Activated CD4-positive, alpha-beta T cell treated with anti-CD3 and anti-CD28 coated beads for 4 hours (primary cell): ENCODE results near the gene RUFY2.
A peak's percentile ranks its signal among the peaks of the same experiment; 100 is the strongest.

ENCODE experiments used
- DNase-seq, 2 donors: peaks; one replicate each; pipeline ENCODE4 v3.0.0-alpha.2; 2020

Gene RUFY2

DNA sequence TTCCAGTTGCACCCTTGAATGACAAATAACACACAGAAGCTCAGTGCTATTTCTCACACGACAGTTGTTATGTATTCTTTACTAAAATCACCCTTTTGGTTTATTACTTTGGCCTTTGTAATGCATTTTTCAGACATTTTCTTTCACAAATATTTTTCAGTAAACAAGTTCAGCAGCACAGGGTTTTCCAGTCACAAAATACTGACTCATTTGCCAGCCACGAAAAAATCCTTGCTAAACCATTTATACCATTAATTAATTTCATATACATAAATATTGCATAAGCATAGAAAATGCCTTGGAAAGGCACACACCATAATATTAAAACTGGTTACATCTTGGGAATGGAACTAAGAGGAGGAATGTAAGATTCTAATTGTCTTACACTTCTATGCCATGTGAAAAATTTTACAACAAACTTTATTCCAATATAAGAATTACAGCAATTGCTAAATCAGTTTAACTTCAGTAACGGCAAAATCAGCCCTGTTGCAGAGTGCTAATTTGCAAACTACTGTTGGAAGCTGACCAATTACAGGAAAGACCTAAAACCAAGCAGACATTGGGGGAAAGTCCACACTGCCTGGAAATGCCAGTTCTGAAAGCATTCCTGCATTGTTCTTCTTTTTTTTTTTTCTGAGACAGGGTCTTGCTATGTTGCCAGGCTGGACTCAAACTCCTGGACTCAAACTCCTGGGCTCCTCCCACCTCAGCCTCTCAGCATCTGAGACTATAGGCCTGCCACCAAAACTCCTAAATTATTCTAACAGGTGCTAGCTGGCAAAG, 42.8 kb downstream of the RUFY2 start:
- no peak for DNase-seq

DNA sequence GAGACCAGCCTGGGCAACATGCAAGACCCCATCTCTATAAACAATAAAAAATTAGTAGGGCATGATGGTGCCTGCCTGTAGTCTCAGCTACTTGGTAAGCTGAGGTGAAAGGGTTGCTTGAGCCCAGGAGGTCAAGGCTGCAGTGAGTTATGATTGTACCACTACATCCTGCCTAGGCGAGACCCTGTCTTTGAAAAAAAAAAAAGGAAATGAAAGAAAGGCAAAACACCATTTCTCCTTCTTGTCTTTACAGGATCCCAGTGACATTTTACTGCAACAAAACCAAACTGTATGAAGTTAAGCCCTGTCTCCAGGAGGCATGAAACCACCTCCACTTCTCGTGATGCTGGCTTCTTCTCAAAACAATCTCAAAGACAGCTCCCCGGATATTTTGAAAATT, 44.5 kb downstream of the RUFY2 start:
- DNase-seq: no peak

DNA sequence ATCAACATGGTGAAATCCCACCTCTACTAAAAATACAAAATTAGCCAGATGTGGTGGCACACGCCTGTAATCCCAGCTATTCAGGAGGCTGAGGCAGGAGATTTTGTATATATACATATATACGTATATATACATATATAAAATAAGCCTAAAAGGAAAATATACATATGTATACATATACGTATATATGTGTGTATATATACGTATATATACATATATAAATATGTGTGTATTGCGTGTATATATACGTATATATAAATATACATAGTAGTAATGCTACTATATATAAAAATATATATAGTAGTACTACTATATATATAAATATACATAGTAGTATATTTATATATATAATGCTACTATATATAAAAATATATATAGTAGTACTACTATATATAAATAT, 47.9 kb downstream of the RUFY2 start:
- DNase-seq: no peak

DNA sequence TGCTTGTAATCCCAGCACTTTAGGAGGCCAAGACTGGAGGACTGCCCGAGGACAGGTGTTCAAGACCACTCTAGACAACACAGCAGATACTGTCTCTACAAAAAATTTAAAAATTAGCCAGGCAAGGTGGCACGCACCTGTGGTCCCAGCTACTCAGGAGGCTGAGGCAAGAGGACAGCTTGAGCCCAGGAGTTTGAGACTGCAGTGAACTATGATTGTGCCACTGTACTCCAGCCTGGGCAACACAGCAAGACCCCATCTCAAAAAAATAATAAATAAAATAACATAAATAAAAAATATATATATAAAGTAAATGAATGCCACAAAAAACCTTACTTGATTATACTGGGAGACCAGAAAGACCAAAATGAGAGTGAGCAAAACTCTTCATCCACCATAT, 53.5 kb downstream of the RUFY2 start:
- DNase-seq: no peak

DNA sequence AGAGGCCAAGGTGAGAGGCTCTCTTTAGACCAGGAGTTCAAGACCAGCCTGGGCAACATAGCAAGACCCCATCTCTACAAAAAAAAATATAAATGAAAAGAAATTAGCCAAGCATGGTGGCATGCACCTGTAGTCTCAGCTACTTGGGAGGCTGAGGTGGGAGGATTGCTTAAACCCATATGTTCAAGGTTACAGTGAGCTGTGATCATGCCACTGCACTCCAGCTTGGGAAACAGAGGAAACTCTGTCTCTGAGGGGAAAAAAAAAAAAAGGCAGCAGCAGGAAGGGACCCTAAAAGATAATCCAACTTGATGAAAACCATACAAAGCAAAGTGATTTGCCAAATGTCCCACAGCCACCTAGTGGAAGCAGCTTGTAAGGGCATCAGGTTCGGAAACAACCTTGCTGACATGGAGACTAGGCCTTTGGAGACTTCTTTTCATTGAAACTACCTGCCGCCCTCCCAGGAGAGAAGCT, 58.8 kb downstream of the RUFY2 start:
- DNase-seq: peak; percentile 42 to 47

DNA sequence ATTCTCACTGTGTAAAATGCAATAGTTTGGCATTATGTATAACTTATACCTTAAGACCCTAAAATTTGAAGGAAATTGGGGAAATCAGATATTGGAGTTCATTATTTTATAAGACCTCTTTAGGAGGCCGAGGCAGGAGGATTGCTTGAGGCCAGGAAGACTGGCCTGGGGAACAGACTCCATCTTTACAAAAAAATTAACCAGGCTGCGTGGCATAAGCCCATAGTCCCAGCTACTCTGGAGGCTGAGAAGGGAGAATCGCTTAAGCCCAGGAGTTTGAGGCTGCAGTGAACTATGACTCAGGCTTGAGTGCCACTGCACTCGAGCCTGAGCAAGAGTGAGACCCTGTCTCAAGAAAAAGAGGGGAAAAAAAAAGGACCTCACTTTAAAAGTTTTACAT, 60.3 kb downstream of the RUFY2 start:
- DNase-seq: no peak

DNA sequence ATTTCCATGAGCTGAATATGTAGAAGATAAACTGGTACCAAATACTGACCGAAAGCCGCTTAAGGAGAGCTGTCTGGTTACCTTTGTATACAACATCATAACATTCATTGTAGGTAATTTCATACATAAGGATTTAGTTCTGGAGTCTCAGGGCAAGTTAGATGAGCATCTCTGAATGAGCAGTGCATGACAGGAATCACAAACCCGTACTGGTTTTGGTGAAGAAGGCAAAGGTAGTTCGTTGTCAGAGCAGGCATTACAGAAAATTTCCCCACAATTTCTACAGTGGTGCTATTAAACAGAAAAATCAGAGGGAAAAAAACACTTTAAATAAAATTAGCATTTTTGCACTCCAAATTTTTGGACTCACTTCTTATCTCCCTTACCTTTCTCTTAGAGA, 61.5 kb downstream of the RUFY2 start:
- no peak for DNase-seq

DNA sequence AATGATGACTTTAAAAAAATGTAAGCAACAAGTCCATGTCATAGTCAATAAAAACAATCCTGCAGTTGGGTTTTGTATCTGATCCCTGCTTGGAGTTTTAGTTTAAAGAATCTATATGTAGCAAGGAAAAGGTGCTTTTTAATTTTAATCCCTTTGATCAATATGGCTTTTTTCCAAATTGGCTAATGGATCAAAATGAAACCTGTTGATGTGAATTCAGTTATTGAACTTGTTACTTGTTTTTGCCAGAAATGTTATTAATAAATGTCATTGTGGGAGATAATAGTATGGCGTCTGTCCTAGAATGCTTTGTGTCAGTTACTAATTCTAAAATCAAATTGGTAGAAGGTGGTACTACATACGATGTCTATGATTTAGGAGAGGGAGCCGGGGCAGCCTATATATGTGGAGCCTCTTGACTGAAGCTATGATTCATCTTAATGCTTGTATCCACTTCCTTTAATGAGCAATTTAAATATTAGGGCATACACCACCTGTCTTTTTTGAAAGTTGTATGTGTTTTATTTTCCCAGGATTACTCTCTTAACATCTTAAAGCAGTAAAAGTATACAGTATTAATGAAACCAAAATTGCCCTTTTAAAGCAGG, 64.1 kb downstream of the RUFY2 start:
- no peak for DNase-seq

DNA sequence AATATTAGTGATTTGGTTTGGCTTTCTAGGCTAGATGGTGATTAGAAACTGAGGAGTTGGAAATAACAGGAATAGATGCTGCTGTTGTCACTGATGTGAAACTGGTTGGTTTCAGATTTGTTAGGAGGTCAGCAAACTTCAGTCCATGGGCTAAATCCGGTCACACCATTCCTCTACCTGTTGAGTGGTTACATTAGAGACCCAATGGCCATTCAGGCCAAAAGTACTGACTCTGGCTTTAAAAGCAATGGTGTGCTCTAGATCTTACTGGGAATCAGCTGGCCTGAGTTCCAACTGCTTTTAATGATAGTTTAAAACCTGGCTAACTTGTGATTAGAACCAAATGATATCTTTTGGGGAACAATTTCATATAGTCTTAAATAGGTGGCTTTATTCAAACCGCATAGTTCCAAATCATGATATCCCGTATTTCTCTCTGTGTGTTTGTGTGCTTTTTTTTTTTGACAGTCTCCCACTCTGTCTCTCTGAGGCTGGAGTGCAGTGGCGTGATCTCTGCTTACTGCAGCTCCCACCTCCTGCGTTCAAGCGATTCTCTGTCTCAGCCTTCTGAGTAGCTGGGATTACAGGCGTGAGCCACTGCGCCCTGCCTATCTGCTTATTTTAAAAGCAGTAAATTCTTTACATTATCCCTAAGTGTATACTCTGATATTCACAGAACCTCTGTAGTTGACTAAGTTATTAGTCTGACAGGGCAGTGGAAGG, 66.6 kb downstream of the RUFY2 start:
- no peak for DNase-seq

DNA sequence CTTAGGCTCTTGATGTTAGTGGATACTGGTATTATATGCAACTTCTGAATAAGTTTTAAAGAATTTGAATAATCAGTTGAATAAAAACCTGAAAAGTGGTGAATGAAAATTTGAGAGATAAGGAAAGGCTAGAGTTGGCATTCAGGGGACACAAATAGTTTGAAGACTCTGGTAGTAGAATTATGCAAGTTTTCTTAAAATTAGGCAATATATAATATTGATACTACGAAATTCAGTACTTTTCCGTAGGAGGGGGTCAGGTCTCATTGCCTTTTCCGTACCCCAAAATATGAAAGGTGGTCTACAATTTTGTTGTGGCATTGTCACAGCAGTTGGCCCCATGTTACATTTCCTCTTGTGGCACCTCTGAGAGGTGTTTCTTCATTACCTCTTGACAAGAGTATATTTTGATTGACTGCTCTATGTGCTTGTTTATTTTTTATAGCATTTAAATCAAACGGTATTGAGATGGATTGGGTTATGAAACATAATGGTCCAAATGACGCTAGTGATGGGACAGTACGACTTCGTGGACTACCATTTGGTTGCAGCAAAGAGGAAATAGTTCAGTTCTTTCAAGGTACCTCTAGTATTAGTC, 70.2 kb downstream of the RUFY2 start:
- no peak for DNase-seq

DNA sequence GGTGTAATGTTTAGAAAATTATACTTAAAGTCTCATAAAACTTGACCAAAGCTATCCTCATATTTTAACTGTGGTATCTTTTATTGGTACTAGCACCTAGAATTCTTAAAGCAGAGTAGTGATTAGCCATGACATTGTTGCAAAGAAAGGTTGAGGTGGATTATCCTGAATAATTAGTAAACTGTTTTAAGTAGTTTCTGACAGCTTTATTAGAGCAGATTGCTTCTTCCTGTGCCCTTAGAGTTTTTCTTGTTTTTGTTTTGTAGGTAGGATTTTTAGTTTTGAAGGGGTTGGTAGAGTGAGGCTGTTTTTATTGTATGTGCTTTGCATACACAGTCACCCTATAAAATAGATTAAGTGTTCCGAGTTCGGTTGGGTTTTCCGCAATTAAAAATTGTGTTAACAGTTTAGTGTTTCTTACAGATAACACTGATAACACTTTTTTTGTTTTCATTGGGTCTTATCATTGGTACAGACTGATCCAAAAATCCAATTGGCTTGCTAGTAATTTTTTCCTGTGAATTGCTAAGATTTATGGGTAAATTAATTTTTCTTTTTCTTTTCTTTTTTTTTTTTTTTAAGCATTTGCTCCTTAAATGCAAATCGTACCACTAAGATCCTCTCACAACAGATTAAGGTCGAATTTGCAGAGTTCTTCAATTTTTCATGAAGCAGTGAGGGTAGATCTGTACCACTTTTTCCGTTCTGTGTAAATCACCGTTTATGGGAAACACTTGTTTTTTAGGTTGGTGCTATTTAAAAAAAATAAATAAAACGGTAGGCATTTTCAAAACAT, 72.2 kb downstream of the RUFY2 start:
- no peak for DNase-seq

DNA sequence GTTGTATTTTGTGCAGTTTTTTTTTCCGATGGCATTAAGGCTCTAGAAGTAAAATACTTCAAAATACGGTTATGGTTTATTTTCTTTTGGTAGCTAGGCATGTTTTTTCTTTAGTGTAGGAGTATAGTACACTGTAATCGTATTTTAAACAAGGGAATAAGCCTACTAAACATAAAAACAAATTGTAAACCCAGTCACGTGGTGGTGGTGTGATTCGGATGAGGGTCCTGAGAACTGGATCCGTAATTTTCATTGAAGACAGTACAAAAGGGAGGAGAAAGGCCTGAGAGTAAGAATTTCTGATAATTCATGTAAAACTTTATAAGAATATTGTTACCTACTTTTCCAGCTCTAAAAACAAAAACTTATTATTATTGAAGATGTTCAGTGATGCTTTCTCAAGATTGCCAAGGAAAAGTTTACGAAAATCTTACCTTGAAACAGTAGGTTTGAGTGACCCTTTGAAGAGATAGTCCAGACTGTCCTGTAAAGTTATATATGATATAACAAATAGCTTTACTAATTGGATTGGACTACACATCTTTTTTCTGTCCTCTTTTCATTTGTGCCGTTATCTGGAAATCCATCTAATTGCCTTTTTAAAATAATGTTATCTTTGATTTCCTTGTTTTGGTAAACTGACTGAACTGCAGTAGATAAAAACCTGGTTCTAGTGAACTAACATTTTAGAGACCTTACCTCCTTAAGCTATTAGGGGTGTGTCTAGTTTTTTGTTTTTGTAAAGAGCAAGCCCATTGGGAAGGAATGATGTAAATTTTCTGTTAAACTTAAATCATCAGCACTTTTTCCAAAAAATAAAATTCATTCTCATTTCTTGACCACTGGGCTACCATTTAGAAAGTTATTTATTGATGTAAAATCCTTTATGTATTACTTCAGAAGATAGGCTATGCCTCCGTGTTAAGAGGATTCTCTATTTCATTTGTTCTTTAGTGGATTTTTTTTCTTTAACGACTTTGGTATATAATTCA, 73.3 kb downstream of the RUFY2 start:
- DNase-seq: no peak

DNA sequence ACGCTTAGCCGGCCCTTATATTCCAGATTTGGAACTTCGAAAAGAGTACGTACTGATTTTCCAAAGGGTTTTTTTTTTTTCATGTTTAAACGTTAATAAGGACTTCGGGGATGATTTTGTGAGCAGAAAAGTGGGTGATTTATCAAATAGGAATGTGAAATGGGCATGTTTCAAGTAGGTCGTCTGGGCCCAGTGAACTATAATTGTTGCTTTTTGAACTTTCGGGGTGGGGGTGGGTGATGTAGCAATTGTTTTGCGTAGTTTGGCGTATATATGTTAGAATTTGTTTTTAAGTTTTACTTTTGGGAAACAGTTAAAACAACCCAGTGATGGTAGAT, 74.0 kb downstream of the RUFY2 start:
- no peak for DNase-seq

DNA sequence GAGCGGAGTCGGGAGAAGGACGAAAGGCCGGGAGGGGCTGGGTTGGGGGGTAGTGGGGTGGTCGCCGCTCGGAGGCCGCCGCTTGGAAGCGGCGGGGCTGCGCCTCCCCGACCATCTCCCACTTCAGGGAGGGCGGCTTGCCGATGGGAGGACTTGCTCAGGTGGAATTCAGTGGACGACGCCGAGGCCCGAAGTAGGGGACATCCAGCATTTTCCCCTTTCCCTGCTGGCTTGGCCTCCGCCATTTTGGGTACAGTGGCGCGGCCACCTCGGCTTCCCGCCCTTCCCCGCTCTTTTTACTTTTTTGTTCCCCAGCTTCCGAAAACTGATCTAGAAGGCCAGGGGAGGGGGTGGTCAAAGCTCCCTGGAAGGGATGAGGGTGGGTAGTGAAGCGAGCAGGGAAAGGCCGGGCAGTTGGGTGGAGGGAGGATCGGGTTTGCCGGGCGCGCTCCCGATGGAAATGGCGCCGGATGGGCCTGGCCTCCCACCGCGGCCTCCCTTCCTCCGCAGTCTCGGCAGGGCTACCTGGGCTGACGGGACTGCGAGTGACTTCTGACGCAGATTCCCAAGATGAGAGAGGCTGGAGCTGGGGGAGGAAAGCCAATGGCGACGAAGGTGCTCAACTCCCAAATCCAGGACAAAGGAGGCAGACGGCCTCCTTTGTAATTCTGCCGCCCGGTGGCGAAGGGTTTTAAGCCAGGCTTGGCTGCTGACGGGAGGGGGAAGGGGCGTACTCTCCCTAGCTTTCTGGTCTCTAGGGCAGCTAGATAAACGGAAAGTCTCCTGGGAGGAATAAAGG, 74.6 kb downstream of the RUFY2 start, which contains the start of gene PBLD:
PBLD (minus strand) TSS at position 670 of the 799 bp plus-strand sequence. CDS start 26,084 bp downstream, outside the sequence.
- peak; percentile 46 to 51 for DNase-seq

DNA sequence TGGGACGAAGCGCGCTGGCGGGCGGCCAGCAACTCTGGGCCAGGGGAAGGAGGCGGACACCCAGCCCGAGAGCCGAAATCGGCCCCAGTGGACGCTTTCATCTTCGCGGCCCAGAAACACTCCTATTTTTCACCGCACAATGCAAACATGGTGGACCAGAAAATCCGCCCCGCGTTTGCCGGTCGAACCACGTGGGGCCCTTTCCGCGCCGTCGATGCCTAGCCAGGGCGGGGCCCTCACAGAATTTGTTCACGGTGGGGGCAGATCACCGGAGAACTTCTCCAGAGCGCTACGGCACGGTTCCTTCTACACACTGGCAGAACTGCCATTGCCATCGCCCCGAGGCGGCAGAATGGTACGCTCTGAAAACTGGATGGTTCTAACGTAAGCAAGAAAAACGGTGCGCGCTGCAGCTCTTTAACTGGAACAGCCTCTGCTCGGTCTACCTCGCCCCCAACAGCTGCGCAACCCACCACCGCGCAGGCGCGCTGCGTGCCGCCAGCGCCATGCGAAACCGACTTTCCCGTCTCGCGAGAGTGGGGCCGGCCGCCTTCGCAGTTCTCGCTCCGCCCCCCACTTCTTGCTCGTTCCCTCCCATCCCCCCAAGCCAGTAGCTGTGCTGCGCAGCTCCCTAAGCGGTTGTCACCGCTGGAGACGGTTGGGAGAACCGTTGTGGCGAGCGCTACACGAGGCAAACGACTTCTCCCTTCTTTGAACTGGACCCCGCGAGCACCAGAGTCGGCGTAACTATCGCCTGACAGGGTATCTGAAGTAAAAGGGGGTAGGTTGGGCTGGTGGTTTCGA, 75.4 kb downstream of the RUFY2 start, which contains the start of gene HNRNPH3:
HNRNPH3 (plus strand) TSS at position 610 of the 804 bp plus-strand sequence. CDS start 5,158 bp downstream, outside the sequence.
- peak; percentile 99 for DNase-seq

DNA sequence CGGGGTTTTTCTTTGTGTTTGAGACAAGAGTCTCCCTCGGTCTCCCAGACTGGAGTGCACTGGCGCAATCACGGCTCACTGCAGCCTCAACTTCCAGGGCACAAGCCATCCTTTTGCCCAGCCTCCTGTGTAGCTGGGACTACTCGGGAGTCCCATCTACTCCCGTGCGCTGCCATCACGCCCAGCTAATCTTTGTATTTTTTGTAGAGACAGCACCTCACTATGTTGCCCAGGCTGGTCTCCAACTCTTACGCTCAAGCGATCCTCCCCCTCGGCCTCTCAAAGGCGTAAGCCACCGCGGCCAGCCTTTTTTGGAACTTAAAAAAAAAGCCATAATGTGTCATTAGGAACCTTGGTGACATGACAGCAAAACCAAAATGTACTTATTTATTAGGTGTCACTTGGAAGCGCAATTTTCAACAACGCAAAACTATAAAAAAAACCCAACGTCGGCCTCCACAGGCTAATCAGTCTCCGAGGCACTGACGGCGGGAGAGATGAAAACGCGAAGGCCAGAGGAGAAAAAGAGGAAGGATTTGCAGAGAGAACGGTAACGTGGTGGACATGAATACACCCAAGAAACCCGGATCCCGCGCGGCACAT, 76.1 kb downstream of the RUFY2 start:
- peak; percentile 16 to 22 for DNase-seq

DNA sequence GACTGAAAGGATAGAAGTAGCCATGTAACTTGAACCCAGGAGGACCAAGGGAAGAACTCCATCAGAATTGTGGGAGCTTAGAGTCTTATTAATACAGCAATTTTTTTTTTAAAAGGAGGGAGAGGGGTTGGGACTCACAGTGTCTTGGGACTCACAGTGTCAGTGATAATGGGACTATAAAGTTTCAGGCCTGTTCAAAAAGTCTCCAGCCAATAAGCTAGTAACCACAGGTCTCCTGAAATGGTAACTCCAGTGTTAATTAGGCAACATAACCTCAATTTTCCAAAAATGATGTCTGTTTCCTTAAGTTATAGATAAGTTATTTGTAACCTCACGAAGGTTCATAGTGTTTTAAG, 77.6 kb downstream of the RUFY2 start:
- DNase-seq: no peak

DNA sequence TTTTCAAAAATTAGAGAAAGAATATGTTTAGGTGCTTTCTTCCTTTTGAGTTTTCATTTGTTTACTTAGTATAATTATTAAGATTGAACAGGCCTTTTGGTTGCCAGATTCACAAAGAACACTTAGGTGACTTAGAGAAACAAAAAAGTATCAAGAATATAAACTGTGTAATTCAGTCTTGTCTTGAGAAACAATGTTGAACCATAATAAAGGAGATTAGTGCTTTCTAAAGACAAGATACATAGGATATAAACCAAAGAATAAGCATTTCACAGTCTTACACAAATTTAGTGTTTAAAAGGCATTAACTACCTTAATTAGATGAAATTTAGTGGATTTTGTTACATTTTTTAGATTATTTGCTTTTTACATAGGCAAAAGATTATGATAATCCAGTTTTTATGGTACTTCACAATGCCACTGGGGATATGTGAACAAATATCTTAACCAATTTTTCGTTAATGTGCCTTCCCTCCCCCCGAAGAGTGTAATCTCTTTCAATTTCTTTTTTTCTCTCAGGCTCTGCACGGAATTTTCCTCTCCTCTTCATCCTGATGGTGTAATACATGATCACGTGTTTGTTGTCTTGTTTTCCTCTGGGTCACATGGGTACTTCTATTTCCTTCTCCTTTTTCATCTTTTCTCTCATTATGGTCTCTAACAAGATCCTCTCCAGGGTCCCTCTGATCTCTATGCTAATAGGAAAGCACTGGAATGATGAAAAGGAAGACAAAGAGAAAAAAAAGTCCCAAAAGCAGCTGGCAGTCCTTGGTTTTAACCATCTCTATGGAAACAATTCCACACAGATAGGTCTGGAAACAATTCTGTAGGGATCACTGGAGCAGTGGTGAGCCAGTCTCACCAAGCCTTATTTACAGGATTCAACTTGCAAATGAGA, 78.9 kb downstream of the RUFY2 start:
- no peak for DNase-seq
